GM12878 (cell line): ENCODE results near the gene SASH1. TPM values are rescaled to one million over a fixed set of nuclear protein-coding genes. Genes with fewer than 3 reads are reported as not detected.

ENCODE experiments used
- ATAC-seq: fragments of 200-7000 bp; cut with Tn5 transposase; 3 replicates; pipeline ENCODE4 v1.9.1; 2020; ENCODE audit warnings: mild to moderate bottlenecking, moderate library complexity
- BruUV-seq: library from RNA; stranded (reverse); fragments of 400-500 nt; replicated peaks from 2 replicates; lab custom pipeline; 2021; lab: Mats Ljungman, UMichigan
- CTCF ChIA-PET: fragments of 300-600 bp; sonication (Branson Sonifier 250); formaldehyde crosslinking; extraction: SDS; loops from one replicate; lab custom pipeline; 2021; ENCODE audit warnings: inconsistent platforms; lab: Yijun Ruan, JAX
- POLR2A ChIA-PET: fragments of 350-600 bp; formaldehyde crosslinking; extraction: SDS; loops from one replicate; lab custom pipeline; 2021; ENCODE audit warnings: inconsistent platforms; lab: Charles Lee
- RAD21 ChIA-PET: fragments of 300-600 bp; sonication (Branson Sonifier 250); formaldehyde crosslinking; loops from one replicate; lab custom pipeline; 2023; ENCODE audit warnings: antibody characterized with exemption; ENCODE audit not compliant: unreplicated experiment; lab: Charles Lee
- SMC1A ChIA-PET: fragments of 300-600 bp; sonication (Branson Sonifier 250); formaldehyde crosslinking; loops from one replicate; lab custom pipeline; 2023; ENCODE audit not compliant: unreplicated experiment, uncharacterized antibody; lab: Charles Lee
- DNase-seq: peaks from one replicate; pipeline ENCODE4 v3.0.0-alpha.2; 2011; ENCODE audit warnings: low read depth, low spot score
- FAIRE-seq: peaks from 3 replicates; lab custom pipeline; 2011; peaks lifted over from hg19 to GRCh38; lab: Jason Lieb, UNC
- H2AFZ ChIP-seq: 2 replicates; pipeline ENCODE4 v1.6.0; 2011; ENCODE audit warnings: low read depth, low read length, control low read depth; ENCODE audit not compliant: control insufficient read depth
- H3K27ac ChIP-seq: 2 replicates; pipeline ENCODE4 v1.5.1; 2011; ENCODE audit warnings: control low read depth; ENCODE audit not compliant: control insufficient read depth, insufficient read depth
- H3K27me3 ChIP-seq, 2 experiments: replicated peaks in 1 of 2; 2 replicates each; pipeline versions ENCODE4 v1.6.0 to v1.6.1; 2011; ENCODE audit warnings: low read length in 1 of 2; ENCODE audit not compliant: control insufficient read depth in 2 of 2, insufficient read depth in 2 of 2
- H3K36me3 ChIP-seq, 2 experiments: 2 replicates each; pipeline ENCODE4 v1.5.1; 2011; ENCODE audit warnings: low read length in 1 of 2; ENCODE audit not compliant: control insufficient read depth in 2 of 2, insufficient read depth in 2 of 2
- H3K4me1 ChIP-seq: 2 replicates; pipeline ENCODE4 v1.6.1; 2011; ENCODE audit warnings: mild to moderate bottlenecking, low read length, moderate library complexity, mixed read lengths; ENCODE audit not compliant: control insufficient read depth, insufficient read depth
- H3K4me2 ChIP-seq: 2 replicates; pipeline ENCODE4 v1.6.0; 2011; ENCODE audit warnings: control low read depth; ENCODE audit not compliant: control insufficient read depth, insufficient read depth
- H3K4me3 ChIP-seq: fragments of 200-600 bp; sonication (generic); 2 replicates; pipeline ENCODE4 v1.5.1; 2016
- H3K79me2 ChIP-seq: 2 replicates; pipeline ENCODE4 v1.6.0; 2011; ENCODE audit warnings: low read length; ENCODE audit not compliant: control insufficient read depth, insufficient read depth
- H3K9ac ChIP-seq: 2 replicates; pipeline ENCODE4 v1.8.0; 2011; ENCODE audit warnings: low read length, control low read depth, mixed read lengths; ENCODE audit not compliant: control insufficient read depth, insufficient read depth
- H3K9me3 ChIP-seq: replicated peaks from 3 replicates; pipeline ENCODE4 v1.5.1; 2011; ENCODE audit warnings: mild to moderate bottlenecking, low read length; ENCODE audit not compliant: control insufficient read depth, insufficient read depth
- H4K20me1 ChIP-seq: 2 replicates; pipeline ENCODE4 v1.6.0; 2011; ENCODE audit not compliant: control insufficient read depth, insufficient read depth
- CBFB ChIP-seq: IDR thresholded peaks from 2 replicates; pipeline ENCODE4 v1.6.1; 2016; ENCODE audit warnings: antibody characterized with exemption, low read depth
- CBX3 ChIP-seq: fragments of 200-600 bp; sonication (generic); IDR thresholded peaks from 2 replicates; pipeline ENCODE4 v1.6.1; 2016; ENCODE audit warnings: low read depth, borderline replicate concordance
- ETV6 ChIP-seq, 2 experiments: fragments of 450-650 bp in 1 of 2; IDR thresholded peaks in 1 of 2; conservative IDR thresholded peaks in 1 of 2; 2 replicates each; pipeline ENCODE4 v1.6.1; 2014; ENCODE audit warnings: antibody characterized with exemption in 1 of 2, borderline replicate concordance in 1 of 2, low read depth in 1 of 2, mild to moderate bottlenecking in 1 of 2, moderate library complexity in 1 of 2
- NR2F1 ChIP-seq: fragments of 450-650 bp; conservative IDR thresholded peaks from 2 replicates; pipeline ENCODE4 v1.6.1; 2017; ENCODE audit warnings: mild to moderate bottlenecking
- RAD51 ChIP-seq: fragments of 450-650 bp; IDR thresholded peaks from 2 replicates; pipeline ENCODE4 v1.6.1; 2016; ENCODE audit warnings: moderate library complexity, mild to moderate bottlenecking, inconsistent platforms
- RUNX3 ChIP-seq: IDR thresholded peaks from 2 replicates; pipeline ENCODE4 v1.6.1; 2012; ENCODE audit warnings: low read length, inconsistent platforms
- SMAD1 ChIP-seq: fragments of 450-650 bp; IDR thresholded peaks from 2 replicates; pipeline ENCODE4 v1.6.1; 2018; ENCODE audit warnings: mild to moderate bottlenecking, low read depth; ENCODE audit not compliant: partially characterized antibody
- SMARCA5 ChIP-seq: fragments of 450-650 bp; IDR thresholded peaks from 2 replicates; pipeline ENCODE4 v1.6.1; 2017; ENCODE audit warnings: mild to moderate bottlenecking
- WGBS: methylation state at CpG from one replicate; pipeline ENCODE4 v1.1.6; 2016; ENCODE audit warnings: low lambda C conversion rate; ENCODE audit not compliant: insufficient replicate concordance, insufficient coverage; ENCODE audit errors: missing lambda C conversion rate; 5-methylcytosine and 5-hydroxymethylcytosine counted together
- in situ Hi-C: fragments of 300-500 bp; cut with MboI; formaldehyde crosslinking; loops from 9 replicates; pipeline ENCODE4 v1.14.3; 2018; ENCODE audit warnings: mixed read lengths
- intact Hi-C: fragments of 100-400 bp; cut with micrococcal nuclease; formaldehyde crosslinking; loops from one replicate; pipeline ENCODE4 v1.14.2; 2022; ENCODE audit not compliant: unreplicated experiment
- polyA plus RNA-seq, 11 experiments: library from polyadenylated mRNA; depleted of rRNA in 4 of 11; unstranded in 6 of 11; stranded (reverse) in 5 of 11; fragments of >200 nt; fragmentation: Nextera tagmentation in 4 of 11; fragmentation: Illumina TruSeq in 1 of 11; extraction: Ambion mirVana in 4 of 11; extraction: Trizol in 1 of 11; gene quantifications; 1 replicate in 1 of 11; 2 replicates in 10 of 11; pipeline versions ENCODE4 v1.2.1 to v1.2.3, GENCODE V29; 2011 to 2016; ENCODE audit warnings: inconsistent platforms in 2 of 11, missing spikeins in 2 of 11, low read depth in 1 of 11
- total RNA-seq, 4 experiments: library from RNA; depleted of rRNA in 3 of 4; stranded (reverse); fragments of >200 nt in 3 of 4; fragmentation: Illumina TruSeq in 1 of 4; extraction: Trizol in 1 of 4; gene quantifications; 2 replicates each; pipeline versions ENCODE4 v1.2.1 to v1.2.3, GENCODE V29; 2013 to 2021
- TF ChIP-seq, protein P1 (sequence below): fragments of 450-650 bp; IDR thresholded peaks from 2 replicates; pipeline ENCODE4 v1.6.1; 2018; ENCODE audit warnings: mild to moderate bottlenecking, low read depth, moderate library complexity; ENCODE audit not compliant: partially characterized antibody
- TF ChIP-seq, protein P2 (sequence below): fragments of 450-650 bp; IDR thresholded peaks from 2 replicates; pipeline ENCODE4 v1.6.1; 2017; ENCODE audit warnings: mild to moderate bottlenecking, moderate library complexity
- TF ChIP-seq, protein P3 (sequence below), 3 experiments: IDR thresholded peaks in 2 of 3; conservative IDR thresholded peaks in 1 of 3; 2 replicates each; pipeline ENCODE4 v1.5.1; 2011; ENCODE audit warnings: low read depth in 3 of 3, low read length in 3 of 3, mild to moderate bottlenecking in 3 of 3, control low read depth in 2 of 3, moderate library complexity in 2 of 3, inconsistent platforms in 1 of 3, mixed read lengths in 1 of 3; ENCODE audit not compliant: control insufficient read depth in 2 of 3, insufficient read depth in 1 of 3; ENCODE audit errors: extremely low read depth in 1 of 3
- TF ChIP-seq, protein P4 (sequence below): fragments of 150-350 bp; IDR thresholded peaks from 2 replicates; pipeline ENCODE4 v1.6.1; 2016; ENCODE audit warnings: low read depth, low read length

The SASH1 gene
- total and polyA plus RNA-seq, 10 of the 15 experiments (the other 5 are each of a cell fraction or from before 2014, with no cell fraction given): 0.01 to 0.73 (median 0.14) TPM; not detected in 4

DNA sequence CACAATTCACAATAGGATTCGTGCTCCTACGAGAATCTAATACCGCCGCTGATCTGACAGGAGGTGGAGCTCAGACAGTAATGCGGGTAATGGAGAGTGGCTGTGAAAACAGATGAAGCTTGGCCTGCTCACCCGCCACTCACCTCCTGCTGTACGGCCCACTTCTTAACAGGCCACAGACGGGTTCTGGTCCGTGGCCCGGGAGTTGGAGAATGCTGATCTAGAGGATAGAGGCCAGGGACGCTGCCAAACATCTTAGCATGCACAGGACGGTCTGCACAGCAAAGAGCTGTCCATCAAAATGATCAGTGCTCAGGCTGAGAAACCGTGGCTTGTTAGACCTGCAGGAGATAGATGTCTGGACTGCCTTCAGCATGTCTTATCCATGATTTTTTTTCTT is 186.4 kb downstream of the SASH1 start:
- no peaks in the 10 kb centered on the region for H3K79me2 ChIP-seq
- ATAC-seq (no peak), FAIRE-seq (no peak), DNase-seq (no peak)
- intact Hi-C loops (no loop called here), in situ Hi-C loops (no loop called here)
- H3K36me3 ChIP-seq: no peaks in the 10 kb centered on the region
- CTCF ChIA-PET: no interaction called here
- H3K9ac ChIP-seq: no peak overlapping the region
- no peak overlapping the region for H3K27ac ChIP-seq
- no peaks in the 10 kb centered on the region; a peak in 1 of 4 replicates for H3K27me3 ChIP-seq
- POLR2A ChIA-PET: no interaction called here
- 59% methylated on average over 13 of the region's 13 CpGs for WGBS
- RAD21 ChIA-PET: no interaction called here
- H3K9me3 ChIP-seq: no peaks in the 10 kb centered on the region
- H4K20me1 ChIP-seq: no peaks in the 10 kb centered on the region
- H2AFZ ChIP-seq: no peak overlapping the region
- SMC1A ChIA-PET: no interaction called here
- no peak overlapping the region for H3K4me2 ChIP-seq
- no TSS peak for BruUV-seq
- H3K4me1 ChIP-seq: no peaks in the 10 kb centered on the region
- no peak overlapping the region for H3K4me3 ChIP-seq
- no peak for TF ChIP-seq RAD51
- no peak for TF ChIP-seq SMAD1
- no peak for TF ChIP-seq NR2F1
- TF ChIP-seq ETV6 (conservative IDR thresholded peaks at IDR 0.05 in 1 of 2, IDR thresholded peaks at IDR 0.05 in 1 of 2; ENCODE audit: borderline replicate concordance in 1 of 2, low read depth in 1 of 2): no peak
- TF ChIP-seq, protein P1, sequence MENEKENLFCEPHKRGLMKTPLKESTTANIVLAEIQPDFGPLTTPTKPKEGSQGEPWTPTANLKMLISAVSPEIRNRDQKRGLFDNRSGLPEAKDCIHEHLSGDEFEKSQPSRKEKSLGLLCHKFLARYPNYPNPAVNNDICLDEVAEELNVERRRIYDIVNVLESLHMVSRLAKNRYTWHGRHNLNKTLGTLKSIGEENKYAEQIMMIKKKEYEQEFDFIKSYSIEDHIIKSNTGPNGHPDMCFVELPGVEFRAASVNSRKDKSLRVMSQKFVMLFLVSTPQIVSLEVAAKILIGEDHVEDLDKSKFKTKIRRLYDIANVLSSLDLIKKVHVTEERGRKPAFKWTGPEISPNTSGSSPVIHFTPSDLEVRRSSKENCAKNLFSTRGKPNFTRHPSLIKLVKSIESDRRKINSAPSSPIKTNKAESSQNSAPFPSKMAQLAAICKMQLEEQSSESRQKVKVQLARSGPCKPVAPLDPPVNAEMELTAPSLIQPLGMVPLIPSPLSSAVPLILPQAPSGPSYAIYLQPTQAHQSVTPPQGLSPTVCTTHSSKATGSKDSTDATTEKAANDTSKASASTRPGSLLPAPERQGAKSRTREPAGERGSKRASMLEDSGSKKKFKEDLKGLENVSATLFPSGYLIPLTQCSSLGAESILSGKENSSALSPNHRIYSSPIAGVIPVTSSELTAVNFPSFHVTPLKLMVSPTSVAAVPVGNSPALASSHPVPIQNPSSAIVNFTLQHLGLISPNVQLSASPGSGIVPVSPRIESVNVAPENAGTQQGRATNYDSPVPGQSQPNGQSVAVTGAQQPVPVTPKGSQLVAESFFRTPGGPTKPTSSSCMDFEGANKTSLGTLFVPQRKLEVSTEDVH: no peak
- TF ChIP-seq, protein P2, sequence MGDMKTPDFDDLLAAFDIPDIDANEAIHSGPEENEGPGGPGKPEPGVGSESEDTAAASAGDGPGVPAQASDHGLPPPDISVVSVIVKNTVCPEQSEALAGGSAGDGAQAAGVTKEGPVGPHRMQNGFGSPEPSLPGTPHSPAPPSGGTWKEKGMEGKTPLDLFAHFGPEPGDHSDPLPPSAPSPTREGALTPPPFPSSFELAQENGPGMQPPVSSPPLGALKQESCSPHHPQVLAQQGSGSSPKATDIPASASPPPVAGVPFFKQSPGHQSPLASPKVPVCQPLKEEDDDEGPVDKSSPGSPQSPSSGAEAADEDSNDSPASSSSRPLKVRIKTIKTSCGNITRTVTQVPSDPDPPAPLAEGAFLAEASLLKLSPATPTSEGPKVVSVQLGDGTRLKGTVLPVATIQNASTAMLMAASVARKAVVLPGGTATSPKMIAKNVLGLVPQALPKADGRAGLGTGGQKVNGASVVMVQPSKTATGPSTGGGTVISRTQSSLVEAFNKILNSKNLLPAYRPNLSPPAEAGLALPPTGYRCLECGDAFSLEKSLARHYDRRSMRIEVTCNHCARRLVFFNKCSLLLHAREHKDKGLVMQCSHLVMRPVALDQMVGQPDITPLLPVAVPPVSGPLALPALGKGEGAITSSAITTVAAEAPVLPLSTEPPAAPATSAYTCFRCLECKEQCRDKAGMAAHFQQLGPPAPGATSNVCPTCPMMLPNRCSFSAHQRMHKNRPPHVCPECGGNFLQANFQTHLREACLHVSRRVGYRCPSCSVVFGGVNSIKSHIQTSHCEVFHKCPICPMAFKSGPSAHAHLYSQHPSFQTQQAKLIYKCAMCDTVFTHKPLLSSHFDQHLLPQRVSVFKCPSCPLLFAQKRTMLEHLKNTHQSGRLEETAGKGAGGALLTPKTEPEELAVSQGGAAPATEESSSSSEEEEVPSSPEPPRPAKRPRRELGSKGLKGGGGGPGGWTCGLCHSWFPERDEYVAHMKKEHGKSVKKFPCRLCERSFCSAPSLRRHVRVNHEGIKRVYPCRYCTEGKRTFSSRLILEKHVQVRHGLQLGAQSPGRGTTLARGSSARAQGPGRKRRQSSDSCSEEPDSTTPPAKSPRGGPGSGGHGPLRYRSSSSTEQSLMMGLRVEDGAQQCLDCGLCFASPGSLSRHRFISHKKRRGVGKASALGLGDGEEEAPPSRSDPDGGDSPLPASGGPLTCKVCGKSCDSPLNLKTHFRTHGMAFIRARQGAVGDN: no peak
- TF ChIP-seq, protein P3, sequence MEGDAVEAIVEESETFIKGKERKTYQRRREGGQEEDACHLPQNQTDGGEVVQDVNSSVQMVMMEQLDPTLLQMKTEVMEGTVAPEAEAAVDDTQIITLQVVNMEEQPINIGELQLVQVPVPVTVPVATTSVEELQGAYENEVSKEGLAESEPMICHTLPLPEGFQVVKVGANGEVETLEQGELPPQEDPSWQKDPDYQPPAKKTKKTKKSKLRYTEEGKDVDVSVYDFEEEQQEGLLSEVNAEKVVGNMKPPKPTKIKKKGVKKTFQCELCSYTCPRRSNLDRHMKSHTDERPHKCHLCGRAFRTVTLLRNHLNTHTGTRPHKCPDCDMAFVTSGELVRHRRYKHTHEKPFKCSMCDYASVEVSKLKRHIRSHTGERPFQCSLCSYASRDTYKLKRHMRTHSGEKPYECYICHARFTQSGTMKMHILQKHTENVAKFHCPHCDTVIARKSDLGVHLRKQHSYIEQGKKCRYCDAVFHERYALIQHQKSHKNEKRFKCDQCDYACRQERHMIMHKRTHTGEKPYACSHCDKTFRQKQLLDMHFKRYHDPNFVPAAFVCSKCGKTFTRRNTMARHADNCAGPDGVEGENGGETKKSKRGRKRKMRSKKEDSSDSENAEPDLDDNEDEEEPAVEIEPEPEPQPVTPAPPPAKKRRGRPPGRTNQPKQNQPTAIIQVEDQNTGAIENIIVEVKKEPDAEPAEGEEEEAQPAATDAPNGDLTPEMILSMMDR (IDR thresholded peaks at IDR 0.05 in 2 of 3, conservative IDR thresholded peaks at IDR 0.05 in 1 of 3; ENCODE audit: control insufficient read depth in 2 of 3, extremely low read depth in 1 of 3, insufficient read depth in 1 of 3, low read depth in 3 of 3, low read length in 3 of 3): no peak
- no peak for TF ChIP-seq SMARCA5
- no peak for TF ChIP-seq CBFB
- no peak for TF ChIP-seq CBX3
- TF ChIP-seq, protein P4, sequence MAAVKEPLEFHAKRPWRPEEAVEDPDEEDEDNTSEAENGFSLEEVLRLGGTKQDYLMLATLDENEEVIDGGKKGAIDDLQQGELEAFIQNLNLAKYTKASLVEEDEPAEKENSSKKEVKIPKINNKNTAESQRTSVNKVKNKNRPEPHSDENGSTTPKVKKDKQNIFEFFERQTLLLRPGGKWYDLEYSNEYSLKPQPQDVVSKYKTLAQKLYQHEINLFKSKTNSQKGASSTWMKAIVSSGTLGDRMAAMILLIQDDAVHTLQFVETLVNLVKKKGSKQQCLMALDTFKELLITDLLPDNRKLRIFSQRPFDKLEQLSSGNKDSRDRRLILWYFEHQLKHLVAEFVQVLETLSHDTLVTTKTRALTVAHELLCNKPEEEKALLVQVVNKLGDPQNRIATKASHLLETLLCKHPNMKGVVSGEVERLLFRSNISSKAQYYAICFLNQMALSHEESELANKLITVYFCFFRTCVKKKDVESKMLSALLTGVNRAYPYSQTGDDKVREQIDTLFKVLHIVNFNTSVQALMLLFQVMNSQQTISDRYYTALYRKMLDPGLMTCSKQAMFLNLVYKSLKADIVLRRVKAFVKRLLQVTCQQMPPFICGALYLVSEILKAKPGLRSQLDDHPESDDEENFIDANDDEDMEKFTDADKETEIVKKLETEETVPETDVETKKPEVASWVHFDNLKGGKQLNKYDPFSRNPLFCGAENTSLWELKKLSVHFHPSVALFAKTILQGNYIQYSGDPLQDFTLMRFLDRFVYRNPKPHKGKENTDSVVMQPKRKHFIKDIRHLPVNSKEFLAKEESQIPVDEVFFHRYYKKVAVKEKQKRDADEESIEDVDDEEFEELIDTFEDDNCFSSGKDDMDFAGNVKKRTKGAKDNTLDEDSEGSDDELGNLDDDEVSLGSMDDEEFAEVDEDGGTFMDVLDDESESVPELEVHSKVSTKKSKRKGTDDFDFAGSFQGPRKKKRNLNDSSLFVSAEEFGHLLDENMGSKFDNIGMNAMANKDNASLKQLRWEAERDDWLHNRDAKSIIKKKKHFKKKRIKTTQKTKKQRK: no peak
- no peak for TF ChIP-seq RUNX3
